Middle frontal gyrus (tissue), 1 donor: Measurements from ENCODE around the gene PRKAR1A.

ENCODE experiments used
- DNase-seq: peaks from one replicate; pipeline ENCODE4 v3.0.0-alpha.2; 2015; ENCODE audit warnings: low spot score; ENCODE audit errors: extremely low spot score

The PRKAR1A gene

GRCh38 chr17:68541816-68542215, 29.6 kb downstream of the PRKAR1A start:
- no peak for DNase-seq

- DNase-seq = no peak
These were observed 30.7 kb downstream of the PRKAR1A start for GRCh38 chr17:68542698-68543463.

- no peak for DNase-seq
These were observed 32.1 kb downstream of the PRKAR1A start for GRCh38 chr17:68544111-68544915.

GRCh38 chr17:68556551-68556950, 44.3 kb downstream of the PRKAR1A start:
- DNase-seq = no peak

- DNase-seq = no peak
These were observed 47.1 kb downstream of the PRKAR1A start for GRCh38 chr17:68559316-68559715.

- no peak for DNase-seq
These were observed 48.9 kb downstream of the PRKAR1A start for GRCh38 chr17:68560966-68561720.

- no peak for DNase-seq
These were observed 50.5 kb downstream of the PRKAR1A start for GRCh38 chr17:68562736-68563135.

- DNase-seq = no peak
These were observed 52.3 kb downstream of the PRKAR1A start for GRCh38 chr17:68564415-68565111.

GRCh38 chr17:68565661-68566441, 53.6 kb downstream of the PRKAR1A start:
- DNase-seq = peak; percentile 15

- DNase-seq = no peak
These were observed 54.2 kb downstream of the PRKAR1A start for GRCh38 chr17:68566442-68566738.

GRCh38 chr17:68567035-68567434, 54.8 kb downstream of the PRKAR1A start:
- no peak for DNase-seq

- no peak for DNase-seq
These were observed 55.4 kb downstream of the PRKAR1A start for GRCh38 chr17:68567581-68567980.

GRCh38 chr17:68568581-68568980, 56.4 kb downstream of the PRKAR1A start:
- no peak for DNase-seq

- DNase-seq = no peak
These were observed 57.1 kb downstream of the PRKAR1A start for GRCh38 chr17:68569346-68569745.

GRCh38 chr17:68570526-68570925, 58.3 kb downstream of the PRKAR1A start:
- no peak for DNase-seq

- no peak for DNase-seq
These were observed 60.1 kb downstream of the PRKAR1A start for GRCh38 chr17:68572138-68572842.

- DNase-seq = no peak
These were observed 61.1 kb downstream of the PRKAR1A start for GRCh38 chr17:68573338-68573737.

- no peak for DNase-seq
These were observed 63.9 kb downstream of the PRKAR1A start for GRCh38 chr17:68576137-68576536.

- DNase-seq = no peak
These were observed 64.7 kb downstream of the PRKAR1A start for GRCh38 chr17:68576811-68577496.

GRCh38 chr17:68577497-68577821, 65.2 kb downstream of the PRKAR1A start:
- no peak for DNase-seq
